Small intestine (tissue), 16 donors: ENCODE results near the gene OR5M10. TPM values are rescaled to one million over a fixed set of nuclear protein-coding genes. Genes with fewer than 3 reads are reported as not detected.
"Not testable (repeated sequence)": the region's sequence is repeated elsewhere in the genome, so short reads cannot be mapped to it uniquely, and the experiment has no call there.

Experiments
- DNase-seq, 2 donors: peaks; one replicate each; pipeline versions ENCODE4 v3.0.0 to v3.0.0-alpha.2; 2013
- FAIRE-seq: peaks from 2 replicates; lab custom pipeline; 2012; peaks lifted over from hg19 to GRCh38; lab: Jason Lieb, UNC
- H3K27ac ChIP-seq, 3 donors: one replicate each; pipeline ENCODE4 v1.5.1; 2013; ENCODE audit warnings: low read length in 2 of 3, mild to moderate bottlenecking in 2 of 3, control low read depth in 1 of 3, inconsistent platforms in 1 of 3, low read depth in 1 of 3, moderate library complexity in 1 of 3
- H3K27me3 ChIP-seq, 3 donors: one replicate each; pipeline ENCODE4 v1.6.1; 2013; ENCODE audit warnings: low read length in 3 of 3, inconsistent platforms in 1 of 3; ENCODE audit not compliant: control insufficient read depth in 3 of 3, insufficient read depth in 3 of 3
- H3K36me3 ChIP-seq, 3 donors: one replicate each; pipeline ENCODE4 v1.6.1; 2013; ENCODE audit warnings: low read length in 3 of 3, inconsistent platforms in 1 of 3, low read depth in 1 of 3, mild to moderate bottlenecking in 1 of 3, moderate library complexity in 1 of 3; ENCODE audit not compliant: control insufficient read depth in 3 of 3, insufficient read depth in 2 of 3
- H3K4me1 ChIP-seq, 3 donors: one replicate each; pipeline ENCODE4 v1.6.1; 2013; ENCODE audit warnings: low read length in 2 of 3, inconsistent platforms in 1 of 3, low read depth in 1 of 3, mild to moderate bottlenecking in 1 of 3, moderate library complexity in 1 of 3; ENCODE audit not compliant: control insufficient read depth in 3 of 3, insufficient read depth in 2 of 3
- H3K4me3 ChIP-seq, 3 donors: one replicate each; pipeline ENCODE4 v1.5.1; 2013; ENCODE audit warnings: low read length in 3 of 3, control low read depth in 1 of 3, inconsistent platforms in 1 of 3, low read depth in 1 of 3, mild to moderate bottlenecking in 1 of 3, moderate library complexity in 1 of 3
- H3K9me3 ChIP-seq, 2 donors: one replicate each; pipeline ENCODE4 v1.6.1; 2013; ENCODE audit warnings: low read depth in 1 of 2, low read length in 1 of 2; ENCODE audit not compliant: control insufficient read depth in 2 of 2, insufficient read depth in 1 of 2
- WGBS, 3 donors: extraction: QIAGEN DNeasy Blood & Tissue Kit; methylation state at CpG; one replicate each; pipeline ENCODE4 v1.1.7; 2013; 5-methylcytosine and 5-hydroxymethylcytosine counted together
- long read RNA-seq, 10 donors: transcript quantifications; one replicate each; lab custom pipeline, GENCODE V29; 2026
- polyA plus RNA-seq, 4 donors: library from polyadenylated mRNA; stranded (reverse) in 3 of 4; unstranded in 1 of 4; fragments of 200-250 nt in 3 of 4; fragments of 120-200 nt in 1 of 4; gene quantifications; one replicate each; pipeline versions ENCODE4 v1.2.1 to v1.2.3, GENCODE V29; 2013
- donor health status: healthy with polysubstance abuse.
- donor health status: control.
- donor health status: control.
- donor health status: Bipolar disorder and iron deficiency.
- donor health status: healthy.

OR5M10 gene
- not detected for polyA plus RNA-seq
- long read RNA-seq, donor 1, result 0 reads
- long read RNA-seq, donor 2, result 0 reads
- long read RNA-seq, donor 3, result 0 reads
- long read RNA-seq, donor 4, result 0 reads
- long read RNA-seq, donor 5, result 0 reads
- long read RNA-seq, donor 6, result 0 reads
- long read RNA-seq, donor 7, result 0 reads
- long read RNA-seq, donor 8, result 0 reads
- long read RNA-seq, donor 9, result 0 reads
- long read RNA-seq, donor 10, result 0 reads

- 22 to 52% (median 40%) methylated on average over 3 of the region's 3 CpGs for WGBS, 3 donors
These were observed at the start of gene OR5M10 for GRCh38 chr11:56577621-56578020. Gene OR5M10 (minus strand): TSS chr11:56577721. CDS start chr11:56577721, 0 bp downstream.

GRCh38 chr11:56625946-56626345 is 48.4 kb upstream of the OR5M10 start:
- H3K9me3 ChIP-seq, result no peaks in the 10 kb centered on the region
- H3K27me3 ChIP-seq, result no peaks in the 10 kb centered on the region
- no peaks in the 10 kb centered on the region for H3K36me3 ChIP-seq
- no peak for DNase-seq
- no peak for FAIRE-seq
- H3K4me3 ChIP-seq, result no peak overlapping the region
- H3K27ac ChIP-seq, result no peak overlapping the region
- H3K4me1 ChIP-seq, result no peaks in the 10 kb centered on the region
- WGBS, 3 donors, result 39 to 48% (median 46%) methylated on average over 2 of the region's 2 CpGs

More at GRCh38 chr11:56577621-56578020, at the start of gene OR5M10:
- no peaks in the 10 kb centered on the region for H3K9me3 ChIP-seq
- no peak within 1 kb of the TSS for H3K27ac ChIP-seq
- no peak for DNase-seq
- no peaks in the 10 kb centered on the region for H3K27me3 ChIP-seq
- H3K36me3 ChIP-seq, result no peaks in the 10 kb centered on the region
- FAIRE-seq, result no peak
- no peak within 1 kb of the TSS for H3K4me3 ChIP-seq
- no peaks in the 10 kb centered on the region for H3K4me1 ChIP-seq

- Histone ChIP-seq H3K9me3 (no peaks in the 10 kb centered on the region), H3K36me3 (no peaks in the 10 kb centered on the region), H3K27ac (no peak overlapping the region), H3K4me1 (no peaks in the 10 kb centered on the region), H3K4me3 (no peak overlapping the region), H3K27me3 (no peaks in the 10 kb centered on the region)
- 4 to 7% (median 6%) methylated on average over 3 of the region's 3 CpGs for WGBS, 3 donors
- peak; percentile 22 to 53 for DNase-seq
- FAIRE-seq, result no peak
These were observed 47.2 kb upstream of the OR5M10 start for GRCh38 chr11:56624661-56625110.

- no peaks in the 10 kb centered on the region for H3K4me1 ChIP-seq
- peaks cover 0 to 3% of the 10 kb centered on the region in 2 donors for H3K9me3 ChIP-seq
- H3K4me3 ChIP-seq, result no peak overlapping the region
- DNase-seq (no peak), FAIRE-seq (no peak)
- no peaks in the 10 kb centered on the region for H3K27me3 ChIP-seq
- H3K27ac ChIP-seq, result no peak overlapping the region
- H3K36me3 ChIP-seq, result no peaks in the 10 kb centered on the region
- 77 to 84% (median 83%) methylated on average over 1 of the region's 1 CpG for WGBS, 3 donors
These were observed 33.7 kb upstream of the OR5M10 start for GRCh38 chr11:56611174-56611573.

GRCh38 chr11:56592088-56592717 is 14.7 kb upstream of the OR5M10 start:
- not testable (repeated sequence) for H3K4me3 ChIP-seq, H3K36me3 ChIP-seq, H3K4me1 ChIP-seq, H3K27me3 ChIP-seq, H3K27ac ChIP-seq, FAIRE-seq, H3K9me3 ChIP-seq, DNase-seq
- 92 to 93% (median 92%) methylated on average over 17 to 20 of the region's 20 CpGs for WGBS, 3 donors

- 38 to 58% (median 46%) methylated on average over 6 of the region's 6 CpGs for WGBS, 3 donors
- DNase-seq, result peak in 1 of 2 donors; percentile 62
These were observed 18.9 kb downstream of the OR5M10 start for GRCh38 chr11:56558574-56558973.

GRCh38 chr11:56554691-56555090 is 22.8 kb downstream of the OR5M10 start:
- not testable (repeated sequence) for FAIRE-seq, H3K4me1 ChIP-seq, H3K9me3 ChIP-seq, DNase-seq, H3K36me3 ChIP-seq, H3K27ac ChIP-seq, H3K27me3 ChIP-seq, H3K4me3 ChIP-seq
- WGBS, 3 donors, result 78 to 83% (median 82%) methylated on average over 13 of the region's 13 CpGs

More at GRCh38 chr11:56558574-56558973, 18.9 kb downstream of the OR5M10 start:
- no peaks in the 10 kb centered on the region for H3K36me3 ChIP-seq
- no peak overlapping the region for H3K27ac ChIP-seq
- H3K27me3 ChIP-seq, result no peaks in the 10 kb centered on the region
- no peaks in the 10 kb centered on the region for H3K4me1 ChIP-seq
- H3K9me3 ChIP-seq, result peaks cover 2 to 3% of the 10 kb centered on the region in 2 donors
- no peak for FAIRE-seq
- H3K4me3 ChIP-seq, result no peak overlapping the region

- Histone ChIP-seq H3K27ac (no peak overlapping the region), H3K36me3 (no peaks in the 10 kb centered on the region), H3K9me3 (peaks cover 0 to 10% of the 10 kb centered on the region in 2 donors), H3K27me3 (no peaks in the 10 kb centered on the region), H3K4me1 (no peaks in the 10 kb centered on the region), H3K4me3 (no peak overlapping the region)
- no peak for FAIRE-seq
- no peak for DNase-seq
- 59 to 72% (median 72%) methylated on average over 6 of the region's 6 CpGs for WGBS, 3 donors
These were observed 32.0 kb downstream of the OR5M10 start for GRCh38 chr11:56545531-56545930.
